ENCODE measurements around the gene FOLR3. TPM values are rescaled to one million over a fixed set of nuclear protein-coding genes. Genes with fewer than 3 reads are reported as not detected.
"Not testable (repeated sequence)": the region's sequence is repeated elsewhere in the genome, so short reads cannot be mapped to it uniquely, and the experiment has no call there.

The FOLR3 gene
- total RNA-seq, 4 donors from 2014 or later = not detected

GRCh38 chr11:72144807-72145565 is 9.5 kb downstream of the FOLR3 start:
- H3K27me3 ChIP-seq = no peaks in the 10 kb centered on the region
- DNase-seq = peak in 1 of 3 donors; percentile 71
- no peaks in the 10 kb centered on the region for H3K4me1 ChIP-seq

DNA sequence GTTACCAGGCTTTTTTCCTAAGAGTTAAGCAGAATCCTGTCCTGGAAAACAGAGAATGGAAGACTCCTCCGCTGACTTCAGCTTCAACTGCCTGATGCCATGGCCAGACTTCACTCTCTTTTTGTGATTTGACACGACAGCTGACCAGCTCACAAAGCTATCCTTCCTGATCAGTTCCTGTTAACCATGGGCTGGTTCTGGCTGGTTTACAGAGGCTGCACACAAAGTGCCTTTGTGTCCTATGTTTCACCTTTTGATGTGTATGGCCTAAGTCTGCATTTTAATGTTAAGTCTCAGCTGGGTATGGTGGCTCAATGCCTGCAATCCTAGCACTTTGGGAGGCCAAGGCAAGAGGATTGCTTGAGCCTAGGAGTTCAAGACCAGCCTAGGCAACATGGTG is 11.1 kb downstream of the FOLR3 start:
- no peak overlapping the region for H3K4me3 ChIP-seq
- H3K36me3 ChIP-seq = no peaks in the 10 kb centered on the region
- H3K4me1 ChIP-seq = no peaks in the 10 kb centered on the region
- H3K27me3 ChIP-seq = no peaks in the 10 kb centered on the region
- H3K9me3 ChIP-seq = no peaks in the 10 kb centered on the region
- TF ChIP-seq, protein P1, sequence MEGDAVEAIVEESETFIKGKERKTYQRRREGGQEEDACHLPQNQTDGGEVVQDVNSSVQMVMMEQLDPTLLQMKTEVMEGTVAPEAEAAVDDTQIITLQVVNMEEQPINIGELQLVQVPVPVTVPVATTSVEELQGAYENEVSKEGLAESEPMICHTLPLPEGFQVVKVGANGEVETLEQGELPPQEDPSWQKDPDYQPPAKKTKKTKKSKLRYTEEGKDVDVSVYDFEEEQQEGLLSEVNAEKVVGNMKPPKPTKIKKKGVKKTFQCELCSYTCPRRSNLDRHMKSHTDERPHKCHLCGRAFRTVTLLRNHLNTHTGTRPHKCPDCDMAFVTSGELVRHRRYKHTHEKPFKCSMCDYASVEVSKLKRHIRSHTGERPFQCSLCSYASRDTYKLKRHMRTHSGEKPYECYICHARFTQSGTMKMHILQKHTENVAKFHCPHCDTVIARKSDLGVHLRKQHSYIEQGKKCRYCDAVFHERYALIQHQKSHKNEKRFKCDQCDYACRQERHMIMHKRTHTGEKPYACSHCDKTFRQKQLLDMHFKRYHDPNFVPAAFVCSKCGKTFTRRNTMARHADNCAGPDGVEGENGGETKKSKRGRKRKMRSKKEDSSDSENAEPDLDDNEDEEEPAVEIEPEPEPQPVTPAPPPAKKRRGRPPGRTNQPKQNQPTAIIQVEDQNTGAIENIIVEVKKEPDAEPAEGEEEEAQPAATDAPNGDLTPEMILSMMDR (IDR thresholded peaks at IDR 0.05) = no peak
- TF ChIP-seq POLR2A (IDR thresholded peaks at IDR 0.05) = no peak
- no peak for DNase-seq
- no peak overlapping the region for H3K27ac ChIP-seq

More at GRCh38 chr11:72144807-72145565, 9.5 kb downstream of the FOLR3 start:
- Histone ChIP-seq H3K4me3 (no peak overlapping the region), H3K9me3 (no peaks in the 10 kb centered on the region), H3K27ac (no peak overlapping the region), H3K36me3 (no peaks in the 10 kb centered on the region)
- TF ChIP-seq, protein P1 (IDR thresholded peaks at IDR 0.05) = no peak

DNA sequence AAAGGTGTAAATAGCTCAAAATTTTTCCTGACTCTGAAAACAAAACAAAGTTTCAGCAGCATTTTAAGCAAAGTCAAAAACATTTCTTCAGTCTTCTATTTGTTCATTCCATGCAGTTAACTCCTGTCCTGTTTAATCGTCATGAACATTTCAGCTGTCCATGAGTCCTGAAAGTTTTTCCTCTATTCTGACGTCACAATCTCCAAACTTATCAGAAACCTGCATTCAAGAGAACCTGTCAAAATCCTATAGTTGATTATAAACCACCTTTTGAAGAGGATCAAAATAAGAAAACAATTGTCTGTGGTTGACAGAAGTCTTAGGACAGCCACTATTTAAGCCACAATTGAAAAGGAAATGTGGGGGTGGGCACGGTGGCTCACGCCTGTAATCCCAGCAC is 15.4 kb downstream of the FOLR3 start:
- Histone ChIP-seq H3K4me1 (no peaks in the 10 kb centered on the region), H3K4me3 (no peak overlapping the region), H3K36me3 (no peaks in the 10 kb centered on the region), H3K27me3 (no peaks in the 10 kb centered on the region), H3K27ac (no peak overlapping the region), H3K9me3 (no peaks in the 10 kb centered on the region)
- TF ChIP-seq POLR2A (IDR thresholded peaks at IDR 0.05) = no peak
- TF ChIP-seq, protein P1 (IDR thresholded peaks at IDR 0.05) = no peak
- no peak for DNase-seq

GRCh38 chr11:72153874-72154273 is 18.3 kb downstream of the FOLR3 start:
- not testable (repeated sequence) for H3K36me3 ChIP-seq, H3K4me1 ChIP-seq, H3K9me3 ChIP-seq, DNase-seq, H3K4me3 ChIP-seq, H3K27me3 ChIP-seq, H3K27ac ChIP-seq

DNA sequence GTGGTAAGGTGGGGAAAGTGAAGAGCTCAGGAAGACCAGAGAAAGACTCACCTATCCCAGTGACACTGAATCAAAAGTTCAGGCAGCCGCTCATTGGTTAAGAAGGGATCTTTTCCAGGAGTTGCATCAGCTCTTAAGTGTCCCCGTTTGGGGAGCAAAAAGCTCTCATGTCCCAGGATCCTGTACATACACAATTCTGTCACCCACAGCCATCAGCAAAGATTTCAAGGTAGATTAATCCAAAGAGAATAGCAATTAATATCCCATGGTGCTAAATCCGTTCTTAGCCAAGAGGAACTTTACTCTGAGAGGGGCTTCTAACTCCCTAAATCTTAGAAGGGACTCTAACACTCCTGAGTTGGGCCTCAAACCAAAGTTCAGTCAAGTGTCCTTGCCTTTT is 19.3 kb downstream of the FOLR3 start:
- Histone ChIP-seq H3K36me3 (no peaks in the 10 kb centered on the region), H3K4me3 (no peak overlapping the region), H3K4me1 (no peaks in the 10 kb centered on the region), H3K27ac (no peak overlapping the region), H3K9me3 (no peaks in the 10 kb centered on the region), H3K27me3 (no peaks in the 10 kb centered on the region)
- no peak for DNase-seq
- TF ChIP-seq, protein P1 (IDR thresholded peaks at IDR 0.05) = no peak
- no peak for TF ChIP-seq POLR2A (IDR thresholded peaks at IDR 0.05)

GRCh38 chr11:72155751-72156150 is 20.2 kb downstream of the FOLR3 start:
- Histone ChIP-seq H3K4me3 (no peak overlapping the region), H3K27me3 (no peaks in the 10 kb centered on the region), H3K36me3 (no peaks in the 10 kb centered on the region), H3K4me1 (no peaks in the 10 kb centered on the region), H3K9me3 (no peaks in the 10 kb centered on the region), H3K27ac (no peak overlapping the region)
- TF ChIP-seq, protein P1 (IDR thresholded peaks at IDR 0.05) = no peak
- TF ChIP-seq POLR2A (IDR thresholded peaks at IDR 0.05) = no peak
- no peak for DNase-seq
